ENCODE results near the gene CCR5AS.
"Not testable (repeated sequence)": the region's sequence is repeated elsewhere in the genome, so short reads cannot be mapped to it uniquely, and the experiment has no call there.

The CCR5AS gene

DNA sequence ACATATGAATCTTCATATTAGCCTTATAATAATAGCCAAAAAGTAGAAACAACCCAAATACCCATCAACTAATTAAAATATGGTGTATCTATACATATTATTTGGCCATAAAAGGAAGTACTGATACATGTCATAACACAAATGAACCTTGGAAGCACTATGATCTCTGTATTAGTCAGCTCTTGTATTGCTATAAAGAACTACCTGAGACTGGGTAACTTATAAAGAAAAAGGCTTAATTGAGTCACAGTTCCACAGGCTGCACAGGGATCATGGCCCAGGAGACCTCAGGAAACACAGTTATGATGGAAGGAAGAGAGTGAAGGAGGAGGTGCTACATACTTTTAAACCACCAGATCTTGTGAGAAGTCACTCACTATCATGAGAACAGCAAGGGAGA lies 69.0 kb downstream of the CCR5AS start:
- H3K27me3 ChIP-seq (replicated peaks in 2 of 5; ENCODE audit: control insufficient read depth in 4 of 5, insufficient read depth in 5 of 5, low read length in 4 of 5), result no peaks in the 10 kb centered on the region
- peaks cover 0 to 5% (median 0%) of the 10 kb centered on the region in 4 experiments for H3K4me1 ChIP-seq (ENCODE audit: control extremely low read depth in 1 of 4, control insufficient read depth in 4 of 4, insufficient read depth in 4 of 4, low read length in 3 of 4)
- DNase-seq, result no peak
- no peak overlapping the region for H3K27ac ChIP-seq (ENCODE audit: insufficient read depth in 1 of 2, low read depth in 1 of 2, low read length in 2 of 2, poor library complexity in 1 of 2, severe bottlenecking in 2 of 2)
- no peak overlapping the region for H3K4me3 ChIP-seq (ENCODE audit: control insufficient read depth in 1 of 7, extremely low read depth in 1 of 7, insufficient read depth in 4 of 7, low read depth in 2 of 7, low read length in 6 of 7)
- POLR2A ChIA-PET, result no interaction called here
- H3K36me3 ChIP-seq (ENCODE audit: control insufficient read depth in 4 of 4, insufficient read depth in 4 of 4, low read length in 3 of 4), result no peaks in the 10 kb centered on the region
- CTCF ChIA-PET, result no interaction called here
- H3K9me3 ChIP-seq (ENCODE audit: control extremely low read depth in 1 of 5, control insufficient read depth in 4 of 5, insufficient read depth in 2 of 5, low read depth in 1 of 5, low read length in 4 of 5), result peaks cover 0 to 25% (median 18%) of the 10 kb centered on the region in 5 experiments

DNA sequence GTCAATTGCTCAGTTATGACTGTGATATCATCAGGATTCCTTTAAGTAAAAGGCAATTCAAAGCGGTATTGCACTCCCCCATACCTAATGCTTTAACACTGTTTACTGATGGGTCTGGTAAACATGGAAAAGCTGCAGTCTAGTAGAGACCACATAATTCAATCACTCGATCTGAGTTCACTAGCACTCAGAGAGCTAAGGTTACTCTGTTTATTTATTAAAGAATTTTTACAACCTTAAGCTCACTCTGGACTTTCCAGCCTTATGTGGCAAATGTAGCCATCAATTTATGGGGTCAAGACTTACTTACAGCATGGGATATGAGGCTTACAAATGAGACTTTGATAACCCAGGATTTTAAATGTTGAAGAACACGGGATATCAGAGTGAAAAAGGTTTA lies 71.3 kb downstream of the CCR5AS start:
- CTCF ChIA-PET, result interaction anchor here (0.9 to 1.1 kb wide), 4 partner anchors 13 to 37 kb away, joined by 3 read pairs; no protein-coding TSS in a partner anchor
- POLR2A ChIA-PET, result no interaction called here

DNA sequence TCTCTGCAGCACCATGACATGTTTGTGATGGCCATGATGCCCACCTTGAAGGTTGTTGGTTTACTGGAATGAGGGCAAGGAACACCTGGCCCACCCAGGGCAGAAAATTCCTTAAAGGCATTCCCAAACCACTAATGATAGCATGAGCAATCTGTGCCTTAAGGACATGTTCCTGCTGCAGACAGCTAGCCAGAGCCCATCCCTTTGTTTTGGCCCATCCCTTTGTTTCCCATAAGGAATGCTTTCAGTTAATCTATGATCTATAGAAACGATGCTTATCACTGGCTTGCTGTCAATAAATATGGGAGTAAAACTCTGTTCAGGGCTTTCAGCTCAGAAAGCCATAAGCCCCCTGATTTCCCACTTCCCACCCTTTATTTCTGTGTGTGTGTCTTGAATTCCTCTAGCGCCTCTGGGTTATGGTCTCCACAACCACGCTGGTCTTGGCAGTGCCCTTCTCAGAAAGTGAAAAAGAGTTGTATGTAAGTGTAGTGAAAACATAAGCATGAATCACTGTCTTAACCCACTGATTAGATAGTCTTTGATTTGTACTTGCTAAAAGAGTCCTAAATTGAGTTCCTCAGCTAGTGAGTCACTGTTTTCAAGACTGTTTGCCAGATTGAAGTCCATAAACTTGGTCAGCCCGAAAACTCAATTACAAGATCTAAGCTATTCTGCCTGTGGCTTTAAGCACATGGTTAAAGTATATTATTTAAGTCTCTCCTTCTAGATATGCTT lies 72.0 kb downstream of the CCR5AS start:
- Histone ChIP-seq H3K4me1 (ENCODE audit: control extremely low read depth in 1 of 4, control insufficient read depth in 4 of 4, insufficient read depth in 4 of 4, low read length in 3 of 4) (peaks cover 0 to 5% (median 0%) of the 10 kb centered on the region in 4 experiments), H3K9me3 (ENCODE audit: control extremely low read depth in 1 of 5, control insufficient read depth in 4 of 5, insufficient read depth in 2 of 5, low read depth in 1 of 5, low read length in 4 of 5) (peaks cover 0 to 24% (median 17%) of the 10 kb centered on the region in 5 experiments), H3K36me3 (ENCODE audit: control insufficient read depth in 4 of 4, insufficient read depth in 4 of 4, low read length in 3 of 4) (no peaks in the 10 kb centered on the region), H3K27me3 (replicated peaks in 2 of 5; ENCODE audit: control insufficient read depth in 4 of 5, insufficient read depth in 5 of 5, low read length in 4 of 5) (no peaks in the 10 kb centered on the region), H3K27ac (ENCODE audit: insufficient read depth in 1 of 2, low read depth in 1 of 2, low read length in 2 of 2, poor library complexity in 1 of 2, severe bottlenecking in 2 of 2) (no peak overlapping the region), H3K4me3 (ENCODE audit: control insufficient read depth in 1 of 7, extremely low read depth in 1 of 7, insufficient read depth in 4 of 7, low read depth in 2 of 7, low read length in 6 of 7) (no peak overlapping the region)
- ChIA-PET CTCF (interaction anchor here (0.9 to 1.1 kb wide), 2 partner anchors 25 to 32 kb away, joined by 3 read pairs; no protein-coding TSS in a partner anchor), POLR2A (no interaction called here)
- no peak for DNase-seq
- no CpG with 5 or more reads among the region's 4 CpGs for WGBS (ENCODE audit: insufficient coverage)

More for the DNA sequence above, 71.3 kb downstream of the CCR5AS start:
- Histone ChIP-seq H3K36me3 (ENCODE audit: control insufficient read depth in 4 of 4, insufficient read depth in 4 of 4, low read length in 3 of 4) (no peaks in the 10 kb centered on the region), H3K9me3 (ENCODE audit: control extremely low read depth in 1 of 5, control insufficient read depth in 4 of 5, insufficient read depth in 2 of 5, low read depth in 1 of 5, low read length in 4 of 5) (peaks cover 0 to 25% (median 18%) of the 10 kb centered on the region in 5 experiments), H3K27ac (ENCODE audit: insufficient read depth in 1 of 2, low read depth in 1 of 2, low read length in 2 of 2, poor library complexity in 1 of 2, severe bottlenecking in 2 of 2) (no peak overlapping the region), H3K27me3 (replicated peaks in 2 of 5; ENCODE audit: control insufficient read depth in 4 of 5, insufficient read depth in 5 of 5, low read length in 4 of 5) (no peaks in the 10 kb centered on the region), H3K4me3 (ENCODE audit: control insufficient read depth in 1 of 7, extremely low read depth in 1 of 7, insufficient read depth in 4 of 7, low read depth in 2 of 7, low read length in 6 of 7) (no peak overlapping the region), H3K4me1 (ENCODE audit: control extremely low read depth in 1 of 4, control insufficient read depth in 4 of 4, insufficient read depth in 4 of 4, low read length in 3 of 4) (peaks cover 0 to 5% (median 0%) of the 10 kb centered on the region in 4 experiments)
- no peak for DNase-seq
- WGBS (ENCODE audit: insufficient coverage), result 100% methylated on average over 1 of the region's 3 CpGs

DNA sequence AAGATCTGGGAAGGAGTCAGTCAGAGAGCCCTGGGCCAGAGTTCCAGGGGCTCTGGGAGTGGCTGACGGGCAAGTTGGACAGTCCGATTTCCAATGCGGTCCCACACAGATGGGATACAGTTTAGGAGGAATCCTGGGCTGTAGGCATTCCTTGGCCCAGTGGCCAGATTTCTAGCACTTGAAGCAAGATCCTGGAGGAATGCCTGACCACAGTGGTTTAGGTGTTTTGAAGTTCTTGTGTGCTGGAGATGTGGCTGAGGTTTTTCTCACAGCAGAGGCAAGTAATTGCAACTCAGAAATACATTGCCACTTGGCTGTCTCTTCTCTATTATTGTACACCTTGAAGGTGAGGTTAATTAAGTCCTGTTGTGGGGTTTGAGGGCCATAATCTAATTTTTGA lies 76.2 kb downstream of the CCR5AS start:
- H3K4me3 ChIP-seq (ENCODE audit: control insufficient read depth in 1 of 7, extremely low read depth in 1 of 7, insufficient read depth in 4 of 7, low read depth in 2 of 7, low read length in 6 of 7); H3K27me3 ChIP-seq (replicated peaks in 2 of 5; ENCODE audit: control insufficient read depth in 4 of 5, insufficient read depth in 5 of 5, low read length in 4 of 5); H3K36me3 ChIP-seq (ENCODE audit: control insufficient read depth in 4 of 4, insufficient read depth in 4 of 4, low read length in 3 of 4); H3K4me1 ChIP-seq (ENCODE audit: control extremely low read depth in 1 of 4, control insufficient read depth in 4 of 4, insufficient read depth in 4 of 4, low read length in 3 of 4); POLR2A ChIA-PET; DNase-seq; H3K27ac ChIP-seq (ENCODE audit: insufficient read depth in 1 of 2, low read depth in 1 of 2, low read length in 2 of 2, poor library complexity in 1 of 2, severe bottlenecking in 2 of 2); CTCF ChIA-PET: not testable (repeated sequence)
- 98% methylated on average over 3 of the region's 3 CpGs for WGBS (ENCODE audit: insufficient coverage)
- peaks cover 0 to 12% (median 3%) of the 10 kb centered on the region in 5 experiments for H3K9me3 ChIP-seq (ENCODE audit: control extremely low read depth in 1 of 5, control insufficient read depth in 4 of 5, insufficient read depth in 2 of 5, low read depth in 1 of 5, low read length in 4 of 5)

DNA sequence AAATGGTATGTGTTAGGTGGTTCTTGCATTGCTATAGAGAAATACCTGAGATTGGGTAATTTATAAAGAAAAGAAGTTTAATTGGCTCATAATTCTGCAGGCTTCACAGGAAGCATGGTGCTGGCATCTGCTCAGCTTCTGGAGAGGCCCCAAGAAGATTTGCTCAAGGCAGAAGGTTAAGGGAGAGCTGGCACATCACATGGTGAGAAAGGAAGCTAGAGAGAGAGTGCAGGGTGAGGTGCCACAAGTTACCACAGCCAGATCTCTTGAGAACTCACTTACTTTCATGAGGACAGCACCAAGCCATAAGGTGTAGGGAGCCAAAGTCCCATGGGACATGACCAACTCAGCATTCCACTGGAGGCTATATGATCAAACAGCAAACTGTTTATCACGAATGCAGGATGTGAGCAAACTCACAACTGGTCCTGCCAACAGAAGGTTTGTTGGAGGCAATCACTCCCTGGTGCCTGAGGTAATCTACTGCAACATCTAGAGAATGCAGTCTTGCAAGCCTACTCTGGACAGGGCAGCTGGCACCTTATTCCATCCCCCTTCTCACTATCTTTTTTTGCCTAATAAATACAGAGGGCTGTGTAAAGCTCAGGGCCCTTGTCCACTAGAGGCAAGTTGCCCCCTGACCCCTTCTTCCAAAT lies 81.1 kb downstream of the CCR5AS start:
- DNase-seq, result no peak
- Histone ChIP-seq H3K4me1 (ENCODE audit: control extremely low read depth in 1 of 4, control insufficient read depth in 4 of 4, insufficient read depth in 4 of 4, low read length in 3 of 4) (peaks cover 0 to 12% (median under 1%) of the 10 kb centered on the region in 4 experiments), H3K27ac (ENCODE audit: insufficient read depth in 1 of 2, low read depth in 1 of 2, low read length in 2 of 2, poor library complexity in 1 of 2, severe bottlenecking in 2 of 2) (no peak overlapping the region), H3K36me3 (ENCODE audit: control insufficient read depth in 4 of 4, insufficient read depth in 4 of 4, low read length in 3 of 4) (no peaks in the 10 kb centered on the region), H3K9me3 (ENCODE audit: control extremely low read depth in 1 of 5, control insufficient read depth in 4 of 5, insufficient read depth in 2 of 5, low read depth in 1 of 5, low read length in 4 of 5) (peaks cover 0 to 12% (median 4%) of the 10 kb centered on the region in 5 experiments), H3K27me3 (replicated peaks in 2 of 5; ENCODE audit: control insufficient read depth in 4 of 5, insufficient read depth in 5 of 5, low read length in 4 of 5) (no peaks in the 10 kb centered on the region), H3K4me3 (ENCODE audit: control insufficient read depth in 1 of 7, extremely low read depth in 1 of 7, insufficient read depth in 4 of 7, low read depth in 2 of 7, low read length in 6 of 7) (no peak overlapping the region)
- WGBS (ENCODE audit: insufficient coverage), result 100% methylated on average over 1 of the region's 1 CpG
- ChIA-PET CTCF (no interaction called here), POLR2A (no interaction called here)

DNA sequence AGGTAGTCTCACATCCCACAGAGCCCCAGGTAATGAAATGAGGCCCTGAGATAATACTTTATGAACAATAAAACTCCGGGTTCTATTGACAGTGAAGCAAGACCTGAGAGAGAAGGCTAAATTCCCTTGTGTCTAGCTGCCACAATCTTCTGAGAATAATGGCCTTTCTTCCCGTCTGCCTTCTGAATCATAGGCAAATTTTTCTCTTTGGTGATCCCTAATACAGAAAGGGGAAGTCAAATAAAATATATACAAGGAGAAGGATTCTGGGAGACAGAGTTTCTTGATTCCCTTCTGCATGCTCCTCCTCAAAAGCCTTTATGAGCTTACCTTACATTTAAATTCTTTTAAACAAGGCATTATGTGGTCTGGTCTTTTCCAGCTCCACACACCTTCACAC lies 82.8 kb downstream of the CCR5AS start:
- peaks cover 0 to 12% (median 4%) of the 10 kb centered on the region in 5 experiments for H3K9me3 ChIP-seq (ENCODE audit: control extremely low read depth in 1 of 5, control insufficient read depth in 4 of 5, insufficient read depth in 2 of 5, low read depth in 1 of 5, low read length in 4 of 5)
- DNase-seq, result no peak
- WGBS (ENCODE audit: insufficient coverage), result 96% methylated on average over 2 of the region's 2 CpGs
- peaks cover 0 to 12% (median under 1%) of the 10 kb centered on the region in 4 experiments for H3K4me1 ChIP-seq (ENCODE audit: control extremely low read depth in 1 of 4, control insufficient read depth in 4 of 4, insufficient read depth in 4 of 4, low read length in 3 of 4)
- H3K36me3 ChIP-seq (ENCODE audit: control insufficient read depth in 4 of 4, insufficient read depth in 4 of 4, low read length in 3 of 4), result no peaks in the 10 kb centered on the region
- no peak overlapping the region for H3K27ac ChIP-seq (ENCODE audit: insufficient read depth in 1 of 2, low read depth in 1 of 2, low read length in 2 of 2, poor library complexity in 1 of 2, severe bottlenecking in 2 of 2)
- ChIA-PET CTCF (interaction anchor here (1.1 kb wide), 1 partner anchor 237 kb away, joined by 3 read pairs; no protein-coding TSS in a partner anchor), POLR2A (no interaction called here)
- no peaks in the 10 kb centered on the region for H3K27me3 ChIP-seq (replicated peaks in 2 of 5; ENCODE audit: control insufficient read depth in 4 of 5, insufficient read depth in 5 of 5, low read length in 4 of 5)
- H3K4me3 ChIP-seq (ENCODE audit: control insufficient read depth in 1 of 7, extremely low read depth in 1 of 7, insufficient read depth in 4 of 7, low read depth in 2 of 7, low read length in 6 of 7), result no peak overlapping the region

DNA sequence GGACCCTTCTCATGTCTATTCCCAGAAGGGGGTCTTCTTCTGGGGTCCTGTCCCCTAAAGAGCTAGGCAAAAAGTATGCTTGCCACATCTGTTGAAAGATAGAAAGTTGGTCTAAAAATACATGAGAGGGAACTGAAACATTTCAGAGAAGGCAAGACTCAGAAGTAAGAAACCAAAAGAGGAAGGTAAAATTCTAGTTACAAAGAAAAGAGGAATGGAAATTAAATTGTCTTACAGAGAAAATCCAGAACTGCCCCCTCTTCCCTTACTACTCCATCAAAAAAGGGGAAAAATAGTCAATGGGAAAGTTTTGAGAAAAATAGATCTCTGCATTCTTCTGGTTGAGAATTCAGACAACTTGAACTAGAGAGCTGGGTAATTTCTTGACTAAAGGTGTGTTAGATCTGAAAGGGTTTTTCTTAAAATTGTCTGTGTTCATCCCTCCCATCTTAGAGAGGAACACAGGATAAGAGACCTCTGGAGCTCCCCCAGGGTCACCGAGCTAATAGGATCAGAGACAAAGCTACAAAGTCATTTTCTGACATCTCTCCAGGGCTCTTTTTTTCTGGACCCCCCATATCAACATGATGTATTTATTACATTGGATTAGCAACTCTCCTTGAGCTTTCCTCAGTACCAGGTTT lies 85.3 kb downstream of the CCR5AS start:
- no CpG with 5 or more reads among the region's 1 CpG for WGBS (ENCODE audit: insufficient coverage)
- Histone ChIP-seq H3K4me1 (ENCODE audit: control extremely low read depth in 1 of 4, control insufficient read depth in 4 of 4, insufficient read depth in 4 of 4, low read length in 3 of 4) (peaks cover 0 to 14% (median under 1%) of the 10 kb centered on the region in 4 experiments), H3K27me3 (replicated peaks in 2 of 5; ENCODE audit: control insufficient read depth in 4 of 5, insufficient read depth in 5 of 5, low read length in 4 of 5) (no peaks in the 10 kb centered on the region), H3K27ac (ENCODE audit: insufficient read depth in 1 of 2, low read depth in 1 of 2, low read length in 2 of 2, poor library complexity in 1 of 2, severe bottlenecking in 2 of 2) (no peak overlapping the region), H3K4me3 (ENCODE audit: control insufficient read depth in 1 of 7, extremely low read depth in 1 of 7, insufficient read depth in 4 of 7, low read depth in 2 of 7, low read length in 6 of 7) (no peak overlapping the region), H3K36me3 (ENCODE audit: control insufficient read depth in 4 of 4, insufficient read depth in 4 of 4, low read length in 3 of 4) (no peaks in the 10 kb centered on the region), H3K9me3 (ENCODE audit: control extremely low read depth in 1 of 5, control insufficient read depth in 4 of 5, insufficient read depth in 2 of 5, low read depth in 1 of 5, low read length in 4 of 5) (peaks cover 0 to 5% (median 2%) of the 10 kb centered on the region in 5 experiments)
- ChIA-PET POLR2A (no interaction called here), CTCF (no interaction called here)
- no peak for DNase-seq
